ENCODE data around the gene MRPS10. TPM values are rescaled to one million over a fixed set of nuclear protein-coding genes. Genes with fewer than 3 reads are reported as not detected.

Gene MRPS10
- total and polyA plus RNA-seq, 2 donors (not counting 3 experiments of a cell fraction or from before 2014, with no cell fraction given): 23.2 to 37.7 TPM

GRCh38 chr6:42176981-42177380, 40.7 kb downstream of the MRPS10 start:
- intact Hi-C loops (cut with micrococcal nuclease): no loop called here
- Histone ChIP-seq H3K9me1 (replicated peaks; ENCODE audit: control insufficient read depth, extremely low read depth, insufficient read depth, low read length) (no peaks in the 10 kb centered on the region), H3K4me3 (replicated peaks in 1 of 3; ENCODE audit: insufficient read depth in 1 of 3, low read depth in 1 of 3, low read length in 3 of 3) (no peak overlapping the region), H3K36me3 (ENCODE audit: control insufficient read depth in 2 of 2, extremely low read depth in 1 of 2, insufficient read depth in 2 of 2, low read length in 2 of 2) (no peaks in the 10 kb centered on the region), H3K79me2 (ENCODE audit: control insufficient read depth, insufficient read depth, low read length) (no peaks in the 10 kb centered on the region), H4K20me1 (replicated peaks; ENCODE audit: control insufficient read depth, extremely low read depth, insufficient read depth, low read length) (no peaks in the 10 kb centered on the region), H3K9ac (replicated peaks; ENCODE audit: extremely low read depth, insufficient read depth, low read length) (no peak overlapping the region), H3K27ac (ENCODE audit: insufficient read depth, low read depth, low read length) (no peak overlapping the region), H3K4me2 (ENCODE audit: insufficient read depth, low read length) (no peak overlapping the region), H3K27me3 (ENCODE audit: control insufficient read depth in 2 of 2, insufficient read depth in 2 of 2, low read length in 2 of 2) (peaks cover 2 to 6% of the 10 kb centered on the region in 2 experiments), H2AFZ (ENCODE audit: low read depth, low read length) (no peak overlapping the region), H3K9me3 (replicated peaks; ENCODE audit: control insufficient read depth, insufficient read depth, low read length) (no peaks in the 10 kb centered on the region), H3K4me1 (ENCODE audit: control insufficient read depth, extremely low read depth, insufficient read depth, low read length) (no peaks in the 10 kb centered on the region)
- ChIA-PET POLR2A (no interaction called here), CTCF (interaction anchor here (1.4 to 2.9 kb wide), 4 partner anchors 11 to 371 kb away, joined by 7 to 11 read pairs (median 10); no protein-coding TSS in a partner anchor)
- dilution Hi-C loops (cut with MboI; ENCODE audit: extremely low pct_ligation_motif_present, low sequenced_read_pairs): no loop called here
- FAIRE-seq (no peak), DNase-seq (ENCODE audit: low read depth, low spot score) (no peak)
- no TSS peak for BruUV-seq (replicated peaks)
- TF ChIP-seq FOS (IDR thresholded peaks at IDR 0.05; ENCODE audit: borderline replicate concordance, insufficient read depth, low read length) (no peak), CTCF (IDR thresholded peaks at IDR 0.05; ENCODE audit: extremely low read depth in 1 of 2, insufficient read depth in 1 of 2, low read depth in 1 of 2, low read length in 2 of 2) (no peak), MAX (IDR thresholded peaks at IDR 0.05; ENCODE audit: insufficient read depth, insufficient read length) (no peak), GATA2 (IDR thresholded peaks at IDR 0.05; ENCODE audit: insufficient read depth, insufficient read length, low read depth, low read length) (no peak)

- no peaks in the 10 kb centered on the region for H3K79me2 ChIP-seq (ENCODE audit: control insufficient read depth, insufficient read depth, low read length)
- FAIRE-seq (no peak), DNase-seq (ENCODE audit: low read depth, low spot score) (no peak)
- dilution Hi-C loops (cut with MboI; ENCODE audit: extremely low pct_ligation_motif_present, low sequenced_read_pairs) (no loop called here), intact Hi-C loops (cut with micrococcal nuclease) (no loop called here)
- TF ChIP-seq CTCF (IDR thresholded peaks at IDR 0.05; ENCODE audit: extremely low read depth in 1 of 2, insufficient read depth in 1 of 2, low read depth in 1 of 2, low read length in 2 of 2) (peak in 1 of 2 donors; percentile 21), EZH2 (IDR thresholded peaks at IDR 0.05; ENCODE audit: borderline replicate concordance, low read depth, low read length, severe bottlenecking) (no peak), MYC (IDR thresholded peaks at IDR 0.05; ENCODE audit: low read depth, low read length) (no peak)
- POLR2A ChIA-PET: no interaction called here
- CTCF ChIA-PET: interaction anchor here (0.6 to 1.7 kb wide), 7 partner anchors 9 to 372 kb away, joined by 3 to 11 read pairs (median 5); no protein-coding TSS in a partner anchor
- H3K4me3 ChIP-seq (replicated peaks in 1 of 3; ENCODE audit: insufficient read depth in 1 of 3, low read depth in 1 of 3, low read length in 3 of 3): no peak overlapping the region
- no peak overlapping the region for H3K27ac ChIP-seq (ENCODE audit: insufficient read depth, low read depth, low read length)
- no peaks in the 10 kb centered on the region for H3K9me3 ChIP-seq (replicated peaks; ENCODE audit: control insufficient read depth, insufficient read depth, low read length)
- no peaks in the 10 kb centered on the region for H4K20me1 ChIP-seq (replicated peaks; ENCODE audit: control insufficient read depth, extremely low read depth, insufficient read depth, low read length)
- BruUV-seq (replicated peaks): no TSS peak
- H3K36me3 ChIP-seq (ENCODE audit: control insufficient read depth in 2 of 2, extremely low read depth in 1 of 2, insufficient read depth in 2 of 2, low read length in 2 of 2): no peaks in the 10 kb centered on the region
- peaks cover 2 to 6% of the 10 kb centered on the region in 2 experiments for H3K27me3 ChIP-seq (ENCODE audit: control insufficient read depth in 2 of 2, insufficient read depth in 2 of 2, low read length in 2 of 2)
- no peak overlapping the region for H3K9ac ChIP-seq (replicated peaks; ENCODE audit: extremely low read depth, insufficient read depth, low read length)
- no peak overlapping the region for H2AFZ ChIP-seq (ENCODE audit: low read depth, low read length)
- no peaks in the 10 kb centered on the region for H3K9me1 ChIP-seq (replicated peaks; ENCODE audit: control insufficient read depth, extremely low read depth, insufficient read depth, low read length)
- no peak overlapping the region for H3K4me2 ChIP-seq (ENCODE audit: insufficient read depth, low read length)
- no peaks in the 10 kb centered on the region for H3K4me1 ChIP-seq (ENCODE audit: control insufficient read depth, extremely low read depth, insufficient read depth, low read length)
These were observed 41.8 kb downstream of the MRPS10 start for GRCh38 chr6:42175860-42176259.
